ENCODE measurements around the gene BRPF1. TPM values are rescaled to one million over a fixed set of nuclear protein-coding genes. Genes with fewer than 3 reads are reported as not detected.

BRPF1 gene
- total and polyA plus RNA-seq, 4 donors = 2.0 to 11.2 (median 6.5) TPM

DNA sequence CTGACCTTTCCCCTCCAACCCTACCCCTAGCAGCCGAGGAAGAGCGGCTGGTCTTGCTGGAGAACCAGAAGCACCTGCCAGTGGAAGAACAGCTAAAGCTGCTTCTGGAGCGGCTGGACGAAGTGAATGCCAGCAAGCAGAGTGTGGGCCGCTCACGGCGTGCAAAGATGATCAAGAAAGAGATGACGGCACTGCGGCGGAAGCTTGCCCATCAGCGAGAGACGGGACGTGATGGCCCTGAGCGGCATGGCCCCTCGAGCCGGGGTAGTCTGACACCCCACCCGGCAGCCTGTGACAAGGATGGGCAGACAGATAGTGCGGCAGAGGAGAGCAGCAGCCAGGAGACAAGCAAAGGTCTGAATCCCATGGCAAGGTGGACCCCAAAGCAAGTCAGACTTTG is 12.0 kb downstream of the BRPF1 start:
- TF ChIP-seq RXRA (IDR thresholded peaks at IDR 0.05) (no peak), EGR1 (IDR thresholded peaks at IDR 0.05; ENCODE audit: low read depth in 2 of 2) (no peak), JUND (IDR thresholded peaks at IDR 0.05) (no peak), TAF1 (conservative IDR thresholded peaks at IDR 0.05) (no peak), FOXA2 (IDR thresholded peaks at IDR 0.05) (no peak), ATF3 (IDR thresholded peaks at IDR 0.05) (no peak), HNF4G (IDR thresholded peaks at IDR 0.05) (no peak), HNF4A (conservative IDR thresholded peaks at IDR 0.05) (no peak), FOXA1 (IDR thresholded peaks at IDR 0.05) (no peak), REST (IDR thresholded peaks at IDR 0.05) (no peak), YY1 (IDR thresholded peaks at IDR 0.05) (no peak), RAD21 (IDR thresholded peaks at IDR 0.05) (no peak), MAX (IDR thresholded peaks at IDR 0.05) (no peak)
- TF ChIP-seq, protein P1, sequence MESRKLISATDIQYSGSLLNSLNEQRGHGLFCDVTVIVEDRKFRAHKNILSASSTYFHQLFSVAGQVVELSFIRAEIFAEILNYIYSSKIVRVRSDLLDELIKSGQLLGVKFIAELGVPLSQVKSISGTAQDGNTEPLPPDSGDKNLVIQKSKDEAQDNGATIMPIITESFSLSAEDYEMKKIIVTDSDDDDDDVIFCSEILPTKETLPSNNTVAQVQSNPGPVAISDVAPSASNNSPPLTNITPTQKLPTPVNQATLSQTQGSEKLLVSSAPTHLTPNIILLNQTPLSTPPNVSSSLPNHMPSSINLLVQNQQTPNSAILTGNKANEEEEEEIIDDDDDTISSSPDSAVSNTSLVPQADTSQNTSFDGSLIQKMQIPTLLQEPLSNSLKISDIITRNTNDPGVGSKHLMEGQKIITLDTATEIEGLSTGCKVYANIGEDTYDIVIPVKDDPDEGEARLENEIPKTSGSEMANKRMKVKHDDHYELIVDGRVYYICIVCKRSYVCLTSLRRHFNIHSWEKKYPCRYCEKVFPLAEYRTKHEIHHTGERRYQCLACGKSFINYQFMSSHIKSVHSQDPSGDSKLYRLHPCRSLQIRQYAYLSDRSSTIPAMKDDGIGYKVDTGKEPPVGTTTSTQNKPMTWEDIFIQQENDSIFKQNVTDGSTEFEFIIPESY (IDR thresholded peaks at IDR 0.05) = no peak
- Histone ChIP-seq H3K27me3 (ENCODE audit: control insufficient read depth in 4 of 4, insufficient read depth in 4 of 4, low read length in 3 of 4) (no peaks in the 10 kb centered on the region), H3K4me3 (ENCODE audit: low read depth in 1 of 3, low read length in 3 of 3) (no peak overlapping the region), H3K27ac (ENCODE audit: low read depth in 1 of 2, low read length in 2 of 2) (no peak overlapping the region), H3K9ac (ENCODE audit: low read depth in 1 of 2, low read length in 2 of 2) (no peak overlapping the region), H3K36me3 (ENCODE audit: control insufficient read depth in 4 of 4, insufficient read depth in 3 of 4, low read depth in 1 of 4, low read length in 3 of 4) (peaks cover 31 to 92% (median 79%) of the 10 kb centered on the region in 4 donors), H3K4me1 (ENCODE audit: control insufficient read depth in 4 of 4, insufficient read depth in 4 of 4, low read length in 3 of 4) (no peaks in the 10 kb centered on the region), H3K9me3 (ENCODE audit: control insufficient read depth in 4 of 4, low read length in 3 of 4) (no peaks in the 10 kb centered on the region)
- 97% methylated on average over 18 of the region's 18 CpGs for WGBS
- no peak for DNase-seq (ENCODE audit: low spot score)

GRCh38 chr3:9744162-9744561 is 12.6 kb downstream of the BRPF1 start:
- no peak overlapping the region for H3K4me3 ChIP-seq (ENCODE audit: low read depth in 1 of 3, low read length in 3 of 3)
- H3K27ac ChIP-seq (ENCODE audit: low read depth in 1 of 2, low read length in 2 of 2) = no peak overlapping the region
- no peak overlapping the region for H3K9ac ChIP-seq (ENCODE audit: low read depth in 1 of 2, low read length in 2 of 2)
- 97% methylated on average over 13 of the region's 13 CpGs for WGBS
- peaks cover 30 to 88% (median 74%) of the 10 kb centered on the region in 4 donors for H3K36me3 ChIP-seq (ENCODE audit: control insufficient read depth in 4 of 4, insufficient read depth in 3 of 4, low read depth in 1 of 4, low read length in 3 of 4)
- DNase-seq (ENCODE audit: low spot score) = no peak
- H3K4me1 ChIP-seq (ENCODE audit: control insufficient read depth in 4 of 4, insufficient read depth in 4 of 4, low read length in 3 of 4) = peaks cover 0 to 3% (median 2%) of the 10 kb centered on the region in 4 donors
- no peaks in the 10 kb centered on the region for H3K9me3 ChIP-seq (ENCODE audit: control insufficient read depth in 4 of 4, low read length in 3 of 4)
- H3K27me3 ChIP-seq (ENCODE audit: control insufficient read depth in 4 of 4, insufficient read depth in 4 of 4, low read length in 3 of 4) = no peaks in the 10 kb centered on the region
- TF ChIP-seq FOXA2 (IDR thresholded peaks at IDR 0.05) (no peak), REST (IDR thresholded peaks at IDR 0.05) (no peak), NR2F2 (IDR thresholded peaks at IDR 0.05) (no peak), RAD21 (IDR thresholded peaks at IDR 0.05) (no peak), EGR1 (IDR thresholded peaks at IDR 0.05; ENCODE audit: low read depth in 2 of 2) (no peak), YY1 (IDR thresholded peaks at IDR 0.05) (no peak), JUND (IDR thresholded peaks at IDR 0.05) (no peak), TAF1 (conservative IDR thresholded peaks at IDR 0.05) (no peak), SP1 (IDR thresholded peaks at IDR 0.05) (no peak), RXRA (IDR thresholded peaks at IDR 0.05) (no peak), ATF3 (IDR thresholded peaks at IDR 0.05) (no peak), MAX (IDR thresholded peaks at IDR 0.05) (no peak)
- TF ChIP-seq, protein P2, sequence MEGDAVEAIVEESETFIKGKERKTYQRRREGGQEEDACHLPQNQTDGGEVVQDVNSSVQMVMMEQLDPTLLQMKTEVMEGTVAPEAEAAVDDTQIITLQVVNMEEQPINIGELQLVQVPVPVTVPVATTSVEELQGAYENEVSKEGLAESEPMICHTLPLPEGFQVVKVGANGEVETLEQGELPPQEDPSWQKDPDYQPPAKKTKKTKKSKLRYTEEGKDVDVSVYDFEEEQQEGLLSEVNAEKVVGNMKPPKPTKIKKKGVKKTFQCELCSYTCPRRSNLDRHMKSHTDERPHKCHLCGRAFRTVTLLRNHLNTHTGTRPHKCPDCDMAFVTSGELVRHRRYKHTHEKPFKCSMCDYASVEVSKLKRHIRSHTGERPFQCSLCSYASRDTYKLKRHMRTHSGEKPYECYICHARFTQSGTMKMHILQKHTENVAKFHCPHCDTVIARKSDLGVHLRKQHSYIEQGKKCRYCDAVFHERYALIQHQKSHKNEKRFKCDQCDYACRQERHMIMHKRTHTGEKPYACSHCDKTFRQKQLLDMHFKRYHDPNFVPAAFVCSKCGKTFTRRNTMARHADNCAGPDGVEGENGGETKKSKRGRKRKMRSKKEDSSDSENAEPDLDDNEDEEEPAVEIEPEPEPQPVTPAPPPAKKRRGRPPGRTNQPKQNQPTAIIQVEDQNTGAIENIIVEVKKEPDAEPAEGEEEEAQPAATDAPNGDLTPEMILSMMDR (IDR thresholded peaks at IDR 0.05; ENCODE audit: low read depth, low read length, missing input control) = no peak
- TF ChIP-seq, protein P1 (IDR thresholded peaks at IDR 0.05) = no peak
